Measurements from ENCODE around the gene UAP1L1. TPM values are rescaled to one million over a fixed set of nuclear protein-coding genes. Genes with fewer than 3 reads are reported as not detected.

The UAP1L1 gene
- polyA plus RNA-seq, 1 donor from 2014 or later, result 0.21 TPM

DNA sequence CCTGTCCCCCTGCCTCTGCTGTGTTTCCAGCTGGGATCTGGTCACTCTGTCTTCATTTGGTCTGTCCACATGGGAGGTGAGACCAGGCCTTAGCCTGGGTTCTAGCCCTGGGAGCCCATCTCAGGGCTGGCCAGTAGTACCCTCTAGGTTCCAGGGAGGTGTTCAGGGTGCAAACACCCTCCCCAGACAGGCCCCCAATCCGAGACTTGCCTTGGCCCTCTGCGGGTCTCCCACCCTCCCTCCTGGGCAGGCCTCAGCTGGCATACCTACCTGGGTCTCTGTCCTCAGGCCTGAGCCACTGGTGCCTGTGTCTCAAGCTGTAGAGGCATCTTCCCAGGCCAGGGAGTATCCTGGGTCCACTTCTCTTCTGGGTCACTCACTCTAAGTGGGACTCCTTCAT is 6.0 kb upstream of the UAP1L1 start:
- Histone ChIP-seq H3K27ac (ENCODE audit: low read length) (no peak overlapping the region), H3K27me3 (ENCODE audit: insufficient read depth, low read depth, low read length) (peaks cover 29% of the 10 kb centered on the region), H3K36me3 (ENCODE audit: insufficient read depth, low read length) (no peaks in the 10 kb centered on the region), H4K20me1 (ENCODE audit: insufficient read depth) (no peaks in the 10 kb centered on the region), H3F3A (ENCODE audit: insufficient read depth, low read length, poor library complexity, severe bottlenecking) (no peaks in the 10 kb centered on the region), H3K4me3 (ENCODE audit: low read length) (no peak overlapping the region), H3K9me3 (ENCODE audit: low read length) (no peaks in the 10 kb centered on the region), H3K9ac (ENCODE audit: low read length) (no peak overlapping the region), H3K4me2 (ENCODE audit: low read length) (no peak overlapping the region), H2AFZ (ENCODE audit: low read depth, low read length) (no peak overlapping the region), H3K9me2 (ENCODE audit: insufficient read depth, low read length) (no peaks in the 10 kb centered on the region), H3K79me2 (replicated peaks; ENCODE audit: insufficient read depth, low read length) (no peaks in the 10 kb centered on the region)
- TF ChIP-seq, protein P1, sequence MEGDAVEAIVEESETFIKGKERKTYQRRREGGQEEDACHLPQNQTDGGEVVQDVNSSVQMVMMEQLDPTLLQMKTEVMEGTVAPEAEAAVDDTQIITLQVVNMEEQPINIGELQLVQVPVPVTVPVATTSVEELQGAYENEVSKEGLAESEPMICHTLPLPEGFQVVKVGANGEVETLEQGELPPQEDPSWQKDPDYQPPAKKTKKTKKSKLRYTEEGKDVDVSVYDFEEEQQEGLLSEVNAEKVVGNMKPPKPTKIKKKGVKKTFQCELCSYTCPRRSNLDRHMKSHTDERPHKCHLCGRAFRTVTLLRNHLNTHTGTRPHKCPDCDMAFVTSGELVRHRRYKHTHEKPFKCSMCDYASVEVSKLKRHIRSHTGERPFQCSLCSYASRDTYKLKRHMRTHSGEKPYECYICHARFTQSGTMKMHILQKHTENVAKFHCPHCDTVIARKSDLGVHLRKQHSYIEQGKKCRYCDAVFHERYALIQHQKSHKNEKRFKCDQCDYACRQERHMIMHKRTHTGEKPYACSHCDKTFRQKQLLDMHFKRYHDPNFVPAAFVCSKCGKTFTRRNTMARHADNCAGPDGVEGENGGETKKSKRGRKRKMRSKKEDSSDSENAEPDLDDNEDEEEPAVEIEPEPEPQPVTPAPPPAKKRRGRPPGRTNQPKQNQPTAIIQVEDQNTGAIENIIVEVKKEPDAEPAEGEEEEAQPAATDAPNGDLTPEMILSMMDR (IDR thresholded peaks at IDR 0.05; ENCODE audit: poor library complexity, severe bottlenecking), result no peak
- no peak for TF ChIP-seq SMC3 (conservative IDR thresholded peaks at IDR 0.05; ENCODE audit: poor library complexity)
- no peak for TF ChIP-seq MXI1 (conservative IDR thresholded peaks at IDR 0.05; ENCODE audit: poor library complexity, severe bottlenecking)
- no peak for TF ChIP-seq EP300 (conservative IDR thresholded peaks at IDR 0.05; ENCODE audit: poor library complexity, severe bottlenecking)
- no peak for TF ChIP-seq POLR2AphosphoS5 (IDR thresholded peaks at IDR 0.05)
- TF ChIP-seq RAD21 (conservative IDR thresholded peaks at IDR 0.05), result no peak
- TF ChIP-seq, protein P2, sequence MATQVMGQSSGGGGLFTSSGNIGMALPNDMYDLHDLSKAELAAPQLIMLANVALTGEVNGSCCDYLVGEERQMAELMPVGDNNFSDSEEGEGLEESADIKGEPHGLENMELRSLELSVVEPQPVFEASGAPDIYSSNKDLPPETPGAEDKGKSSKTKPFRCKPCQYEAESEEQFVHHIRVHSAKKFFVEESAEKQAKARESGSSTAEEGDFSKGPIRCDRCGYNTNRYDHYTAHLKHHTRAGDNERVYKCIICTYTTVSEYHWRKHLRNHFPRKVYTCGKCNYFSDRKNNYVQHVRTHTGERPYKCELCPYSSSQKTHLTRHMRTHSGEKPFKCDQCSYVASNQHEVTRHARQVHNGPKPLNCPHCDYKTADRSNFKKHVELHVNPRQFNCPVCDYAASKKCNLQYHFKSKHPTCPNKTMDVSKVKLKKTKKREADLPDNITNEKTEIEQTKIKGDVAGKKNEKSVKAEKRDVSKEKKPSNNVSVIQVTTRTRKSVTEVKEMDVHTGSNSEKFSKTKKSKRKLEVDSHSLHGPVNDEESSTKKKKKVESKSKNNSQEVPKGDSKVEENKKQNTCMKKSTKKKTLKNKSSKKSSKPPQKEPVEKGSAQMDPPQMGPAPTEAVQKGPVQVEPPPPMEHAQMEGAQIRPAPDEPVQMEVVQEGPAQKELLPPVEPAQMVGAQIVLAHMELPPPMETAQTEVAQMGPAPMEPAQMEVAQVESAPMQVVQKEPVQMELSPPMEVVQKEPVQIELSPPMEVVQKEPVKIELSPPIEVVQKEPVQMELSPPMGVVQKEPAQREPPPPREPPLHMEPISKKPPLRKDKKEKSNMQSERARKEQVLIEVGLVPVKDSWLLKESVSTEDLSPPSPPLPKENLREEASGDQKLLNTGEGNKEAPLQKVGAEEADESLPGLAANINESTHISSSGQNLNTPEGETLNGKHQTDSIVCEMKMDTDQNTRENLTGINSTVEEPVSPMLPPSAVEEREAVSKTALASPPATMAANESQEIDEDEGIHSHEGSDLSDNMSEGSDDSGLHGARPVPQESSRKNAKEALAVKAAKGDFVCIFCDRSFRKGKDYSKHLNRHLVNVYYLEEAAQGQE (IDR thresholded peaks at IDR 0.05; ENCODE audit: borderline replicate concordance), result no peak
- TF ChIP-seq EZH2 (IDR thresholded peaks at IDR 0.05; ENCODE audit: borderline replicate concordance, insufficient read depth, low read length, poor library complexity, severe bottlenecking), result no peak
- no peak for TF ChIP-seq TAF1 (IDR thresholded peaks at IDR 0.05; ENCODE audit: low read depth)

DNA sequence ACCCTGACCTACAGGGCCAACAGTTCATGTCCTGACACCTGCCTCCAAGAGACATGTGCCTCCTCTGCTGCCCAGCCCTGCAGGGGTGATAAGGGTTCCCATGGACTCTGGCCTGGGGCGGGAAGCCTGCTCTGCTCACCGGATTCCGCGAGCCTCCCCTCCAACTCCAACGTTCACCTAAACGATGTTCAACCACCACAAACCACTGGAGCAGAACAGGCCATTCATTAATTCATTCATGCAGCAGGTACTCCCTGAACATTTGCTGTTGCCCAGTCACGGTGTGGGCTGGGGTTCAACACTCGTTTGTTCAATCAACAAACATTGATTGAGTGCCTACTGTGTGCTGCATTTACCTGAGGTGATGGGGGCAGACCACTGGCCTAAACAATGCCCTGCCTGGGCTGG is 3.3 kb upstream of the UAP1L1 start:
- TF ChIP-seq RAD21 (conservative IDR thresholded peaks at IDR 0.05) (no peak), EZH2 (IDR thresholded peaks at IDR 0.05; ENCODE audit: borderline replicate concordance, insufficient read depth, low read length, poor library complexity, severe bottlenecking) (no peak), POLR2AphosphoS5 (IDR thresholded peaks at IDR 0.05) (no peak), EP300 (conservative IDR thresholded peaks at IDR 0.05; ENCODE audit: poor library complexity, severe bottlenecking) (no peak), TAF1 (IDR thresholded peaks at IDR 0.05; ENCODE audit: low read depth) (no peak), SMC3 (conservative IDR thresholded peaks at IDR 0.05; ENCODE audit: poor library complexity) (no peak), MXI1 (conservative IDR thresholded peaks at IDR 0.05; ENCODE audit: poor library complexity, severe bottlenecking) (no peak)
- TF ChIP-seq, protein P2 (IDR thresholded peaks at IDR 0.05; ENCODE audit: borderline replicate concordance), result no peak
- TF ChIP-seq, protein P1 (IDR thresholded peaks at IDR 0.05; ENCODE audit: poor library complexity, severe bottlenecking), result no peak
- Histone ChIP-seq H3K4me2 (ENCODE audit: low read length) (no peak overlapping the region), H2AFZ (ENCODE audit: low read depth, low read length) (no peak overlapping the region), H3K4me3 (ENCODE audit: low read length) (no peak overlapping the region), H3K27ac (ENCODE audit: low read length) (no peak overlapping the region), H3K9me2 (ENCODE audit: insufficient read depth, low read length) (no peaks in the 10 kb centered on the region), H3K27me3 (ENCODE audit: insufficient read depth, low read depth, low read length) (peaks cover 49% of the 10 kb centered on the region), H3K36me3 (ENCODE audit: insufficient read depth, low read length) (no peaks in the 10 kb centered on the region), H3K79me2 (replicated peaks; ENCODE audit: insufficient read depth, low read length) (no peaks in the 10 kb centered on the region), H3K9me3 (ENCODE audit: low read length) (no peaks in the 10 kb centered on the region), H4K20me1 (ENCODE audit: insufficient read depth) (no peaks in the 10 kb centered on the region), H3K9ac (ENCODE audit: low read length) (no peak overlapping the region), H3F3A (ENCODE audit: insufficient read depth, low read length, poor library complexity, severe bottlenecking) (no peaks in the 10 kb centered on the region)

Data from neural cell (in vitro differentiated cells).